Mucosa of descending colon (tissue), 3 donors: ENCODE data around the gene ATP5PB. TPM values are rescaled to one million over a fixed set of nuclear protein-coding genes. Genes with fewer than 3 reads are reported as not detected.
A peak's percentile ranks its signal among the peaks of the same experiment; 100 is the strongest.

Experiments used
- ATAC-seq: fragments of 200-7000 bp; cut with Tn5 transposase; one replicate; pipeline ENCODE4 v1.9.1; 2020; ENCODE audit warnings: mild to moderate bottlenecking, moderate library complexity
- DNase-seq, 3 donors: peaks; one replicate each; pipeline ENCODE4 v3.0.0-alpha.2; 2020
- H3K36me3 ChIP-seq: fragments of 200-600 bp; one replicate; pipeline ENCODE4 v1.8.0; 2021; ENCODE audit warnings: low read depth, mild to moderate bottlenecking
- H3K4me1 ChIP-seq: fragments of 200-600 bp; one replicate; pipeline ENCODE4 v1.8.0; 2021; ENCODE audit warnings: low read depth, mild to moderate bottlenecking
- H3K4me3 ChIP-seq: fragments of 200-600 bp; one replicate; pipeline ENCODE4 v1.8.0; 2021; ENCODE audit warnings: mild to moderate bottlenecking
- H3K9me3 ChIP-seq: fragments of 200-600 bp; one replicate; pipeline ENCODE4 v1.8.0; 2021; ENCODE audit warnings: mild to moderate bottlenecking
- intact Hi-C, 2 donors: fragments of 100-400 bp; cut with DNase I in 1 of 2; cut with micrococcal nuclease in 1 of 2; formaldehyde crosslinking; loops; one replicate each; pipeline versions ENCODE4 v1.11.0 to v1.11.1; 2022; cut with DNase I, micrococcal nuclease
- total RNA-seq, 3 donors: library from RNA; stranded (reverse); fragmentation: NEBNext Ultra II Directional in 2 of 3; extraction: Animal tissue kit (Norgen Biotek cat#: 25700) in 2 of 3; gene quantifications; one replicate each; pipeline versions ENCODE4 v1.2.1 to v1.2.4, GENCODE V29; 2021 to 2023
- TF ChIP-seq, protein P1 (sequence below): fragments of 200-600 bp; IDR thresholded peaks from one replicate; pipeline ENCODE4 v1.8.0; 2022; ENCODE audit warnings: antibody characterized with exemption, mild to moderate bottlenecking
- donor health status: DM: no; HTN: no; CAD: no; lungs with moderate emphysema.
- donor health status: DM: no; HTN: no; CAD: no.
- donor health status: DM: no; HTN: yes; CAD: no.

Gene ATP5PB
- total RNA-seq, 3 donors from 2014 or later = 274 to 427 (median 390) TPM

DNA sequence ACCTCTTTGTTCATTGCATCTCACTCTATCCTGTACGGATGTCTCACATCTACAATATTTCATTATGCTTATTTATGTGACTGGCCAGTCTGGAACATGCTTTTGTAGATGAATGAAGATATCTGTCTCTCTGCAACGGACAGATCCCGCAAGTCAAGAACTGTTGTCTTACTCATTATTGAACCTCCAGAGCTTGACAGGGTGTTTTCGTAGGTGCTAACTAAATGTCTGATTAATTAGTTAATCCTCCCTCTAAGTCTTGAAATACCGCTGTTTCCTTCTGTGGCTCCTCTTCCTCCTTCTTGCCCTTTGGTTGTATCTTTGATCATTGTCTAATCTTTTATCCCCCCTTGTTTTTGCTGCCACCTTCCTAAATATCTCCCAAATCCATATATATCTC, 21.3 kb downstream of the ATP5PB start:
- Histone ChIP-seq H3K4me3 (no peak overlapping the region), H3K36me3 (no peaks in the 10 kb centered on the region), H3K9me3 (no peaks in the 10 kb centered on the region), H3K4me1 (no peaks in the 10 kb centered on the region)
- intact Hi-C loops = no loop called here
- ATAC-seq (no peak), DNase-seq (no peak)
- TF ChIP-seq, protein P1, sequence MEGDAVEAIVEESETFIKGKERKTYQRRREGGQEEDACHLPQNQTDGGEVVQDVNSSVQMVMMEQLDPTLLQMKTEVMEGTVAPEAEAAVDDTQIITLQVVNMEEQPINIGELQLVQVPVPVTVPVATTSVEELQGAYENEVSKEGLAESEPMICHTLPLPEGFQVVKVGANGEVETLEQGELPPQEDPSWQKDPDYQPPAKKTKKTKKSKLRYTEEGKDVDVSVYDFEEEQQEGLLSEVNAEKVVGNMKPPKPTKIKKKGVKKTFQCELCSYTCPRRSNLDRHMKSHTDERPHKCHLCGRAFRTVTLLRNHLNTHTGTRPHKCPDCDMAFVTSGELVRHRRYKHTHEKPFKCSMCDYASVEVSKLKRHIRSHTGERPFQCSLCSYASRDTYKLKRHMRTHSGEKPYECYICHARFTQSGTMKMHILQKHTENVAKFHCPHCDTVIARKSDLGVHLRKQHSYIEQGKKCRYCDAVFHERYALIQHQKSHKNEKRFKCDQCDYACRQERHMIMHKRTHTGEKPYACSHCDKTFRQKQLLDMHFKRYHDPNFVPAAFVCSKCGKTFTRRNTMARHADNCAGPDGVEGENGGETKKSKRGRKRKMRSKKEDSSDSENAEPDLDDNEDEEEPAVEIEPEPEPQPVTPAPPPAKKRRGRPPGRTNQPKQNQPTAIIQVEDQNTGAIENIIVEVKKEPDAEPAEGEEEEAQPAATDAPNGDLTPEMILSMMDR = no peak

DNA sequence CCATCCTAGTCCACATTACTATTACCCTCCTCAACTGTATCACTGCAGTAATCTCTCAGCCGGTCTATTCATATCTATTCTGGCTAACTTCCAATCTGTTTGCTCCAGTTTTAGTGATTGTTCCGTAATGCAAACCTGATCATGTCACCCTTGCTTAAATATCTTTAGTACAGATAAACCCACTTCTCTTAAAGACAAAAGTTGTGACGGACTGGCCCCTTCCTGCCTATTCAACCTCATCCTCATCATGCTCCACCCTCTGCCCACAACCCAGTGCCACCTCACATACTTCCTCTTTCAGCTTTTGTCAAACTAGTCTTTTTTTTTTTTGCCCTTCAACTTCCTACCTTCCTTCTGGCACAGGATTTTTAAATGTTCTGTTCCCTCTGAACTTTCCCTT, 21.7 kb downstream of the ATP5PB start:
- H3K4me1 ChIP-seq = no peaks in the 10 kb centered on the region
- H3K9me3 ChIP-seq = no peaks in the 10 kb centered on the region
- H3K36me3 ChIP-seq = no peaks in the 10 kb centered on the region
- intact Hi-C loops = no loop called here
- DNase-seq (peak in 2 of 3 donors; percentile 54 to 70), ATAC-seq (peak; percentile 90)
- no peak overlapping the region for H3K4me3 ChIP-seq
- TF ChIP-seq, protein P1 = no peak

DNA sequence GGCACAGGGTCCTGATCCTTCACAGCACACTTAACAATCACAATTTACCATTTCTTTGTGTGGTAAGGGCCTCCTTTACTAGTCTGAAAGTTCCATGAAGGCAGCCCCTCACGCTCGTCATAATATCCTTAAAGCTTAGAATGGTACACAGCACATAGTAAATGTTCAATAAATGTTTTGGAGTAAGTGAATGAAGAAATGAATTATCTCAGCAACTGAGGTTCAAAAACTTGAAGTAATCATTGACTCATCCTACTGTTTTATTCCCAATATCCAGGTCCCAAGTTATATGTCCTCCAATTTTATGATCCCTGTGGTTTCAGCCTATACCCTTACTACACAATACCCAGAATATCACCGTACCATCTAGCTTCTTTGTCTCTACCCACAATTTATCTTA, 22.3 kb downstream of the ATP5PB start:
- Histone ChIP-seq H3K4me1 (no peaks in the 10 kb centered on the region), H3K36me3 (no peaks in the 10 kb centered on the region), H3K9me3 (no peaks in the 10 kb centered on the region), H3K4me3 (no peak overlapping the region)
- no peak for ATAC-seq
- intact Hi-C loops = no loop called here
- DNase-seq = no peak
- TF ChIP-seq, protein P1 = no peak

DNA sequence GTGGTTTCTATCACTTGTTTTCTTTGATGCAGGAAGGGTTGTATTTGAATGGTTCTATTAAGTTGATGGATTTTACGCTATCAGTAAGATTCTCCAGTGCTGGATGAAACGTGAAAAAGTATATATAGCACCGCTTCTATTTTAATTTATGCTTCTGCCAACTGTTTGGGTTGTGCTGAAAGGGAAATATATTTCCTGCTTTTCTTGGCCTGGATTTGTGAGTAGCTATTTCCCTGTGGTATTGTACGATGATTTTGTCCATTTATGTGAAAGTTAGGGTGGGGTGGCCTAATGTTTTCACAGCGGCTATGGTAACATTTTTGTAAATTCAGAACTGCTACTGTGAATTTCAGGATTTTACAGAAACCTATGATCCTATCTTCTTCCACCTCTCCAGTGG, 24.8 kb downstream of the ATP5PB start:
- Histone ChIP-seq H3K9me3 (no peaks in the 10 kb centered on the region), H3K36me3 (no peaks in the 10 kb centered on the region), H3K4me1 (no peaks in the 10 kb centered on the region), H3K4me3 (no peak overlapping the region)
- intact Hi-C loops = no loop called here
- ATAC-seq (no peak), DNase-seq (no peak)
- TF ChIP-seq, protein P1 = no peak

DNA sequence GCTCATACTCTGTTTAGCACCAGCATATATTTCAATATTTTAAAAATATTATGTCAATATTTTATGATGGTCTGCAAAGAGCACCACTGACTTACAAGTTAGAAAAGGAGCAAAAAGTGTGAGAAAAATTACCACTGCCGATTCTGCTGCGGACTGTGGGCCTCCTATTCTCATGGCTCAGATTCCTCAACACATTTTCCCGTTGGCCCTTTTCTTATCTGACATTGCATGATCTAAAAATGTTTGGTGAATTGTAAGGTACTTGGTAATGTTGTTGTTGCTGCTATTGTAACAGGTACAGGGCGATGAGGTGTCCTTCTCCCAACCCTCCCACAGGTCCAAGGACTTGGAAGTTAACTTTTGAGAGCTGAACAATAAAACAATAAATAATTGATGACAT, 25.3 kb downstream of the ATP5PB start:
- ATAC-seq (no peak), DNase-seq (no peak)
- intact Hi-C loops = no loop called here
- H3K36me3 ChIP-seq = no peaks in the 10 kb centered on the region
- no peaks in the 10 kb centered on the region for H3K4me1 ChIP-seq
- H3K4me3 ChIP-seq = no peak overlapping the region
- no peaks in the 10 kb centered on the region for H3K9me3 ChIP-seq
- TF ChIP-seq, protein P1 = no peak

DNA sequence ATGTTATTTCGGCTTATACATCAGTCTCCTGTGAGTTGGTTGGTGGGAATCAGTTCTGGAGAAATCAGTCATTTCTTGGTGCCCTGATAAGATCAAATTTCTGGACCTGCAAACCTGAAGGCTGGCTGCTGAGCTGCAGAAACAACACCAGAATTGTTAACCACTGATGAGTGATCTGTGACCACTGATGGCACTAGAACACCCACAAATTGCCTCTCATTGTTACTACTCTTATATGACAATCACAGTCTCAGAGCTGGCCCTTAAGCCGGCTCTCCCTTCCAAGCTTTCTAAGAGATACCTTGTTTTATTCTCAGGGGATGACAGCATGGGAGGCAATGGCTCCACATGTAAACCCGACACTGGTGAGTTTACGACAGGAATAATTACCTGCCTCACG, 26.4 kb downstream of the ATP5PB start:
- TF ChIP-seq, protein P1 = no peak
- Histone ChIP-seq H3K4me3 (no peak overlapping the region), H3K9me3 (no peaks in the 10 kb centered on the region), H3K36me3 (no peaks in the 10 kb centered on the region), H3K4me1 (no peaks in the 10 kb centered on the region)
- ATAC-seq (no peak), DNase-seq (no peak)
- intact Hi-C loops = no loop called here
